Ectodermal cell (in vitro differentiated cells): ENCODE results near the gene GRAP2. TPM values are rescaled to one million over a fixed set of nuclear protein-coding genes. Genes with fewer than 3 reads are reported as not detected.
"Not testable (repeated sequence)": the region's sequence is repeated elsewhere in the genome, so short reads cannot be mapped to it uniquely, and the experiment has no call there.

Source experiments
- H3K27ac ChIP-seq: 2 replicates; pipeline ENCODE4 v1.7.0; 2013; ENCODE audit warnings: mild to moderate bottlenecking, low read depth, low read length; ENCODE audit not compliant: insufficient read depth, poor library complexity, severe bottlenecking
- H3K27me3 ChIP-seq: 2 replicates; pipeline ENCODE4 v1.7.0; 2013; ENCODE audit warnings: mild to moderate bottlenecking, low read length; ENCODE audit not compliant: insufficient read depth, control insufficient read depth, poor library complexity, severe bottlenecking
- H3K36me3 ChIP-seq: one replicate; pipeline ENCODE4 v1.7.0; 2013; ENCODE audit warnings: low read length; ENCODE audit not compliant: control insufficient read depth, insufficient read depth
- H3K4me1 ChIP-seq: one replicate; pipeline ENCODE4 v1.7.0; 2013; ENCODE audit warnings: low read length; ENCODE audit not compliant: control insufficient read depth, insufficient read depth
- H3K4me3 ChIP-seq: 2 replicates; pipeline ENCODE4 v1.7.0; 2013; ENCODE audit warnings: low read depth, low read length, control low read depth; ENCODE audit not compliant: insufficient read depth
- H3K9me3 ChIP-seq: 2 replicates; pipeline ENCODE4 v1.7.0; 2013; ENCODE audit warnings: mild to moderate bottlenecking, low read length, moderate library complexity; ENCODE audit not compliant: control insufficient read depth
- WGBS, 2 experiments: methylation state at CpG; one replicate each; pipeline ENCODE4 v1.1.7; 2013; ENCODE audit warnings: missing lambda C conversion rate in 2 of 2; 5-methylcytosine and 5-hydroxymethylcytosine counted together
- polyA plus RNA-seq, 4 experiments: library from polyadenylated mRNA; stranded (reverse); fragments of 50-300 nt; gene quantifications; one replicate each; pipeline ENCODE4 v1.2.3, GENCODE V29; 2013

Gene GRAP2
- 0.20 TPM for polyA plus RNA-seq (2013, experiment 1 of 4)
- 0.21 TPM for polyA plus RNA-seq (2013, experiment 2 of 4)
- polyA plus RNA-seq (2013, experiment 3 of 4), result 0.37 TPM
- 0.24 TPM for polyA plus RNA-seq (2013, experiment 4 of 4)

- Histone ChIP-seq H3K9me3 (no peaks in the 10 kb centered on the region), H3K4me1 (no peaks in the 10 kb centered on the region), H3K27ac (no peak within 1 kb of the TSS), H3K27me3 (no peaks in the 10 kb centered on the region), H3K4me3 (no peak within 1 kb of the TSS), H3K36me3 (no peaks in the 10 kb centered on the region)
- WGBS, 2 experiments, result 89 to 94% methylated on average over 4 of the region's 4 CpGs
Observed at GRCh38 chr22:39900306-39901227, at the start of gene GRAP2. Gene GRAP2, plus strand, starts transcription at chr22:39901084. Its CDS starts 46,023 bp downstream, at chr22:39947107.

GRCh38 chr22:39851606-39852315, 49.1 kb upstream of the GRAP2 start:
- Histone ChIP-seq H3K9me3 (no peaks in the 10 kb centered on the region), H3K27ac (no peak overlapping the region), H3K4me3 (no peak overlapping the region), H3K27me3 (no peaks in the 10 kb centered on the region), H3K4me1 (no peaks in the 10 kb centered on the region), H3K36me3 (no peaks in the 10 kb centered on the region)
- 89 to 96% methylated on average over 3 to 4 of the region's 4 CpGs for WGBS, 2 experiments

DNA sequence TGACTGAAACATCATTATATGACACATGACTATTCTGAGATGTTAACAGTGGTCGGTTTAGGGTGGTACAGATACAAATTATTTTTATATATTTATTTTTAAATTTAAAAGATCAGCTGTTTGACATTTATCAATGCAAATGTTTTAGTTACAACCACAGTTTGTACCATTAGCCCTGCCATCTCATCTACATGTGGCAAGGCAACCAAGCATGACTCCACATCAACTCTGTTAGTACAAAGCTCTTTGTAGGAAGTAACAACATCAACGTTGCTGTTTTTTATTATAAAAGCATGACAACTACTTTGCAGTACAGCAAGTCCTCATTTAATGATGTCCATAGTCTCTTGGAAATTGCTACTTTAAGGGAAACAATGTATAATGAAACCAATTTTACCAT, 48.1 kb upstream of the GRAP2 start:
- Histone ChIP-seq H3K27ac (no peak overlapping the region), H3K36me3 (no peaks in the 10 kb centered on the region), H3K4me1 (no peaks in the 10 kb centered on the region), H3K9me3 (no peaks in the 10 kb centered on the region), H3K27me3 (no peaks in the 10 kb centered on the region), H3K4me3 (no peak overlapping the region)
- WGBS, 2 experiments, result 88 to 90% methylated on average over 1 to 2 of the region's 2 CpGs

DNA sequence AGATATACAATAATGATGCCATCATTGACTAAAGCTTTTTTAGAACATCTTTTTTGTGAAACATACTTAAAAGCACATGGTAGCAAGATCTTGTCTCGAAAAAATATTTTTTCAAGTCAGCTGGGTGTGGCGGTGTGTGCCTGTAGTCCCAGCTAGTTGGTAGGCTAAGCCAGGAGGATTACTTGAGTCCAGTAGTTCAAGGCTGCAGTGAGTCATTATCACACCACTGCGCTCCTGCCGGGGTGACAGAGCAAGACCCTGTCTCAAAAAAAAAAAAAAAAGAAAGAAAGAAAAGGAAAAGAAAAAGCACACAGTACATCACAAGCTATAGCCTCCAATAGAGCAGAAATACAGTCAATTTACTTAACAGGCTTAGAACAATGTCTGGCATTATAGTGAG, 44.3 kb upstream of the GRAP2 start:
- H3K4me1 ChIP-seq, result no peaks in the 10 kb centered on the region
- H3K36me3 ChIP-seq, result no peaks in the 10 kb centered on the region
- H3K27me3 ChIP-seq, result no peaks in the 10 kb centered on the region
- no peak overlapping the region for H3K4me3 ChIP-seq
- no peak overlapping the region for H3K27ac ChIP-seq
- WGBS, 2 experiments, result 88 to 90% methylated on average over 4 of the region's 4 CpGs
- no peaks in the 10 kb centered on the region for H3K9me3 ChIP-seq

GRCh38 chr22:39859903-39860588, 40.8 kb upstream of the GRAP2 start:
- Histone ChIP-seq H3K27ac (no peak overlapping the region), H3K27me3 (no peaks in the 10 kb centered on the region), H3K4me3 (no peak overlapping the region), H3K4me1 (no peaks in the 10 kb centered on the region), H3K9me3 (no peaks in the 10 kb centered on the region), H3K36me3 (no peaks in the 10 kb centered on the region)
- WGBS, 2 experiments, result 87 to 88% methylated on average over 7 of the region's 7 CpGs

GRCh38 chr22:39868741-39869140, 32.1 kb upstream of the GRAP2 start:
- no peaks in the 10 kb centered on the region for H3K27me3 ChIP-seq
- no peaks in the 10 kb centered on the region for H3K9me3 ChIP-seq
- no peak overlapping the region for H3K27ac ChIP-seq
- H3K4me3 ChIP-seq, result no peak overlapping the region
- 73 to 75% methylated on average over 1 of the region's 1 CpG for WGBS, 2 experiments
- H3K36me3 ChIP-seq, result no peaks in the 10 kb centered on the region
- no peaks in the 10 kb centered on the region for H3K4me1 ChIP-seq

GRCh38 chr22:39869797-39870196, 31.1 kb upstream of the GRAP2 start:
- not testable (repeated sequence) for H3K9me3 ChIP-seq, H3K36me3 ChIP-seq, H3K27me3 ChIP-seq, H3K4me3 ChIP-seq, H3K27ac ChIP-seq, H3K4me1 ChIP-seq
- 85 to 91% methylated on average over 2 of the region's 2 CpGs for WGBS, 2 experiments

- no peaks in the 10 kb centered on the region for H3K4me1 ChIP-seq
- no peak overlapping the region for H3K4me3 ChIP-seq
- H3K27me3 ChIP-seq, result no peaks in the 10 kb centered on the region
- no peak overlapping the region for H3K27ac ChIP-seq
- 28 to 64% methylated on average over 2 to 3 of the region's 5 CpGs for WGBS, 2 experiments
- no peaks in the 10 kb centered on the region for H3K9me3 ChIP-seq
- H3K36me3 ChIP-seq, result no peaks in the 10 kb centered on the region
Observed at GRCh38 chr22:39871008-39871798, 29.7 kb upstream of the GRAP2 start.

- no peaks in the 10 kb centered on the region for H3K9me3 ChIP-seq
- no peaks in the 10 kb centered on the region for H3K4me1 ChIP-seq
- no peaks in the 10 kb centered on the region for H3K27me3 ChIP-seq
- 100% methylated on average over 1 of the region's 1 CpG for WGBS, 2 experiments
- no peaks in the 10 kb centered on the region for H3K36me3 ChIP-seq
- no peak overlapping the region for H3K4me3 ChIP-seq
- no peak overlapping the region for H3K27ac ChIP-seq
Observed at GRCh38 chr22:39872548-39872947, 28.3 kb upstream of the GRAP2 start.
